Lower leg skin (tissue), 4 donors: Measurements from ENCODE around the gene MTRF1. TPM values are rescaled to one million over a fixed set of nuclear protein-coding genes. Genes with fewer than 3 reads are reported as not detected.

Experiments used
- DNase-seq, 2 donors: peaks; one replicate each; pipeline ENCODE4 v3.0.0-alpha.2; 2019; ENCODE audit warnings: low spot score in 2 of 2
- H3K4me3 ChIP-seq: fragments of 200-600 bp; sonication (generic); 2 replicates; pipeline ENCODE4 v1.5.1; 2017; ENCODE audit warnings: mild to moderate bottlenecking, low read depth; ENCODE audit not compliant: poor library complexity, severe bottlenecking
- CTCF ChIP-seq, 3 donors: fragments of 450-650 bp; IDR thresholded peaks; one replicate each; pipeline ENCODE4 v1.5.1; 2016; ENCODE audit warnings: antibody characterized with exemption in 3 of 3, mild to moderate bottlenecking in 3 of 3, moderate library complexity in 2 of 3
- POLR2A ChIP-seq, 2 donors: fragments of 450-650 bp; IDR thresholded peaks; one replicate each; pipeline ENCODE4 v1.6.1; 2016 to 2017; ENCODE audit warnings: antibody characterized with exemption in 2 of 2, mild to moderate bottlenecking in 1 of 2, moderate library complexity in 1 of 2
- WGBS, 2 donors: methylation state at CpG; one replicate each; pipeline ENCODE4 v1.1.5; 2018; 5-methylcytosine and 5-hydroxymethylcytosine counted together
- intact Hi-C: fragments of 100-400 bp; cut with DNase I; formaldehyde crosslinking; loops from one replicate; pipeline ENCODE4 v1.15.0; 2023; ENCODE audit warnings: low total_unique reads
- total RNA-seq, 4 donors: library from RNA; depleted of rRNA; stranded (reverse); fragments of >200 nt; gene quantifications; one replicate each; pipeline ENCODE4 v1.1.0, GENCODE V29; 2016

MTRF1 gene
- total RNA-seq = 10 to 100 TPM in 1 of 4 donors, 1 to 10 TPM in 3; 4.2 to 13.5 (median 6.1) TPM

GRCh38 chr13:41263261-41263971 lies at the start of gene MTRF1:
TSS of gene MTRF1 (minus strand) at chr13:41263576. CDS start at chr13:41260907, 2,669 bp downstream.
- 0% methylated on average over 32 of the region's 32 CpGs for WGBS, 2 donors

GRCh38 chr13:41313117-41313516 lies 49.7 kb upstream of the MTRF1 start:
- TF ChIP-seq CTCF (IDR thresholded peaks at IDR 0.05) (no peak), POLR2A (IDR thresholded peaks at IDR 0.05) (no peak)
- H3K4me3 ChIP-seq = no peak overlapping the region
- DNase-seq = no peak
- intact Hi-C loops = no loop called here
- WGBS, 2 donors = 46 to 47% methylated on average over 5 of the region's 5 CpGs

More at GRCh38 chr13:41263261-41263971, at the start of gene MTRF1:
- TF ChIP-seq POLR2A (IDR thresholded peaks at IDR 0.05) (no peak), CTCF (IDR thresholded peaks at IDR 0.05) (no peak)
- intact Hi-C loops = no loop called here
- DNase-seq = peak; percentile 76 to 94
- H3K4me3 ChIP-seq = peak within 1 kb of the TSS; percentile 55

- TF ChIP-seq CTCF (IDR thresholded peaks at IDR 0.05) (no peak), POLR2A (IDR thresholded peaks at IDR 0.05) (no peak)
- H3K4me3 ChIP-seq = peak overlapping the region; percentile 98
- intact Hi-C loops = no loop called here
- WGBS, 2 donors = 0% methylated on average over 11 of the region's 11 CpGs
- no peak for DNase-seq
Observed at GRCh38 chr13:41312176-41312500, 48.8 kb upstream of the MTRF1 start.

GRCh38 chr13:41311406-41312175 lies 48.2 kb upstream of the MTRF1 start:
- DNase-seq = peak in 1 of 2 donors; percentile 87
- intact Hi-C loops = no loop called here
- TF ChIP-seq CTCF (IDR thresholded peaks at IDR 0.05) (no peak), POLR2A (IDR thresholded peaks at IDR 0.05) (no peak)
- 0% methylated on average over 58 to 59 of the region's 73 CpGs for WGBS, 2 donors
- H3K4me3 ChIP-seq = peak overlapping the region; percentile 98

- intact Hi-C loops = no loop called here
- 0 to 1% methylated on average over 12 to 31 of the region's 32 CpGs for WGBS, 2 donors
- peak within 1 kb of the TSS; percentile 98 for H3K4me3 ChIP-seq
- DNase-seq = peak; percentile 79 to 97
- TF ChIP-seq POLR2A (IDR thresholded peaks at IDR 0.05) = no peak
- no peak for TF ChIP-seq CTCF (IDR thresholded peaks at IDR 0.05)
Observed at GRCh38 chr13:41310963-41311405, 47.6 kb upstream of the MTRF1 start, which contains the start of gene NAA16. TSS of gene NAA16 (plus strand) at chr13:41311267. CDS start at chr13:41311529, 262 bp downstream.
